ENCODE measurements around the gene CELSR1. TPM values are rescaled to one million over a fixed set of nuclear protein-coding genes. Genes with fewer than 3 reads are reported as not detected.

The CELSR1 gene
- total RNA-seq, 1 donor from 2014 or later: 27.9 TPM

DNA sequence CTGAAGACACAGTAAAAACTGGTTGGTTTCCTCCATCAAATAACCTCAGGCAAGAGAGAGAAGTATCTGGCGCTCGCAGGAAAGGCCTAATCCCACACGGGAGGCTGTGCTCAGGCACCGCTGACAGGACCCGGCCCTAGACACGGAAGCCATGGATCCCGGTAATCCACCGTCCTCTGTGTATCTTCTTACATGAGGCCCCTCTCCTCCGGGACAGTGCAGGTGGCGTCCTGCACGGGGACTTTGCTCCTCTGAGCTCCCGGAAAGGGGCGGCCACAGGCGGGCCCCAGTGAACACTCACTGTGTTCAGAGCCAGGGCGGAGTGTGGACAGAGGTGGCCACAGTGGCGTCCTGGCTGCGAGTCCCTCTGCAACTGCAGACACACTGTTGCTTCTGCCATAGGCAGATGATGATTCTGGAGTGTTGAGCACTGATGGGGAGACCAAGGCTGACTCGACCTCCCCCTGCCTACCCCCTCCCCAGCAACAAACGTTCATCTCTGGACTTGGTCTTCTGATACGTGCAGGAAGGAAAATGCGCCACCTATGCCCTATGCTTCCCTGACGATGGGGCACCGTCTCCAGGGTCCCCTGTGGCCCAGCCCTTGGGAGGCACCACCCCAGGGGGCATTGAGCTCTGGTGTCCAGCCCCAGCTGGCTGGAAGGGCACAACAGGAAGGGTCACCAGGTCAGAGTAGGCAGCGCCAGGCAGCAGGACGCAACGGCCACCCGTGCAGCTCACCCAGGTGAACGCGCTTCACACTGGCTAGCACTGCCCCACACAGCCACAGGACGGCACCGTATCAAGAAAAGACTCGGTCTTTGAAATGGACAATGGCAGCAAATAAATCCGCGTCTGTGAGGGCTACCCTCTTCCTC lies 106.2 kb downstream of the CELSR1 start:
- H3K4me1 Mint-ChIP-seq (ENCODE audit: low read depth): peaks cover 9% of the 10 kb centered on the region
- peaks cover 21% of the 10 kb centered on the region for H3K36me3 Mint-ChIP-seq (ENCODE audit: low read depth)
- no peak for DNase-seq (ENCODE audit: low spot score)
- no peaks in the 10 kb centered on the region for H3K27me3 Mint-ChIP-seq (ENCODE audit: low read depth)
- TF ChIP-seq, protein P1, sequence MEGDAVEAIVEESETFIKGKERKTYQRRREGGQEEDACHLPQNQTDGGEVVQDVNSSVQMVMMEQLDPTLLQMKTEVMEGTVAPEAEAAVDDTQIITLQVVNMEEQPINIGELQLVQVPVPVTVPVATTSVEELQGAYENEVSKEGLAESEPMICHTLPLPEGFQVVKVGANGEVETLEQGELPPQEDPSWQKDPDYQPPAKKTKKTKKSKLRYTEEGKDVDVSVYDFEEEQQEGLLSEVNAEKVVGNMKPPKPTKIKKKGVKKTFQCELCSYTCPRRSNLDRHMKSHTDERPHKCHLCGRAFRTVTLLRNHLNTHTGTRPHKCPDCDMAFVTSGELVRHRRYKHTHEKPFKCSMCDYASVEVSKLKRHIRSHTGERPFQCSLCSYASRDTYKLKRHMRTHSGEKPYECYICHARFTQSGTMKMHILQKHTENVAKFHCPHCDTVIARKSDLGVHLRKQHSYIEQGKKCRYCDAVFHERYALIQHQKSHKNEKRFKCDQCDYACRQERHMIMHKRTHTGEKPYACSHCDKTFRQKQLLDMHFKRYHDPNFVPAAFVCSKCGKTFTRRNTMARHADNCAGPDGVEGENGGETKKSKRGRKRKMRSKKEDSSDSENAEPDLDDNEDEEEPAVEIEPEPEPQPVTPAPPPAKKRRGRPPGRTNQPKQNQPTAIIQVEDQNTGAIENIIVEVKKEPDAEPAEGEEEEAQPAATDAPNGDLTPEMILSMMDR (IDR thresholded peaks at IDR 0.05): no peak
- H3K27ac Mint-ChIP-seq (ENCODE audit: unreplicated experiment): no peak overlapping the region
- H3K4me3 Mint-ChIP-seq (ENCODE audit: unreplicated experiment): no peak overlapping the region
- no peaks in the 10 kb centered on the region for H3K9me3 Mint-ChIP-seq (ENCODE audit: low read depth)

DNA sequence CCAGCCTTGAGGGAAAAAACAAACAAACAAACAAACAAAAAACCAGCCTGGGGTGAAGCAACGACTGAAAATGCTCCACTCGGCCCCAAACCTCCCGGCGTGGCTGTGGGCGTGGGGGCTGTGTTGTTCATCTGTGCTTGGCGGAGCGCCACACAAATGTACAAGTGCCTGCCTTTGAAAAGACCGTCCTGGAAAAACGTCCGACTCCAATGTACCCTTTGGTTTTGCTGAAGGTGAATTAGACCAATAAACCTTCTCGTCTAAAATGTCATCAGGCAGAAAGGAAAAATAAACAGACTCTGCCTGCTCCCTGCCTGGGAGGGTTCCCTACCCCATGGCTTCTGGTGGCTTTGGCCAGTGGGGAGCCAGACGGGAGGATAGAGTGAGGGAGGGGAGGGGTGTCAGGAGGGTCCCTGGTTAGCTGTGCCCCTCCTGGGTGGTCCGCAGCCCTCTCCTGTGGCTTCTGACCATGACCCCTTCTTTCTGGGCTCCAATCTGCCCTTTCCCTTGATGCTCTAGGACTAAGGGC lies 108.0 kb downstream of the CELSR1 start:
- Mint-ChIP-seq H3K36me3 (ENCODE audit: low read depth) (peaks cover 26% of the 10 kb centered on the region), H3K4me3 (ENCODE audit: unreplicated experiment) (no peak overlapping the region), H3K27ac (ENCODE audit: unreplicated experiment) (peak overlapping the region; percentile 36), H3K27me3 (ENCODE audit: low read depth) (no peaks in the 10 kb centered on the region), H3K9me3 (ENCODE audit: low read depth) (peaks cover 11% of the 10 kb centered on the region), H3K4me1 (ENCODE audit: low read depth) (peaks cover 26% of the 10 kb centered on the region)
- DNase-seq (ENCODE audit: low spot score): no peak
- TF ChIP-seq, protein P1 (IDR thresholded peaks at IDR 0.05): no peak

DNA sequence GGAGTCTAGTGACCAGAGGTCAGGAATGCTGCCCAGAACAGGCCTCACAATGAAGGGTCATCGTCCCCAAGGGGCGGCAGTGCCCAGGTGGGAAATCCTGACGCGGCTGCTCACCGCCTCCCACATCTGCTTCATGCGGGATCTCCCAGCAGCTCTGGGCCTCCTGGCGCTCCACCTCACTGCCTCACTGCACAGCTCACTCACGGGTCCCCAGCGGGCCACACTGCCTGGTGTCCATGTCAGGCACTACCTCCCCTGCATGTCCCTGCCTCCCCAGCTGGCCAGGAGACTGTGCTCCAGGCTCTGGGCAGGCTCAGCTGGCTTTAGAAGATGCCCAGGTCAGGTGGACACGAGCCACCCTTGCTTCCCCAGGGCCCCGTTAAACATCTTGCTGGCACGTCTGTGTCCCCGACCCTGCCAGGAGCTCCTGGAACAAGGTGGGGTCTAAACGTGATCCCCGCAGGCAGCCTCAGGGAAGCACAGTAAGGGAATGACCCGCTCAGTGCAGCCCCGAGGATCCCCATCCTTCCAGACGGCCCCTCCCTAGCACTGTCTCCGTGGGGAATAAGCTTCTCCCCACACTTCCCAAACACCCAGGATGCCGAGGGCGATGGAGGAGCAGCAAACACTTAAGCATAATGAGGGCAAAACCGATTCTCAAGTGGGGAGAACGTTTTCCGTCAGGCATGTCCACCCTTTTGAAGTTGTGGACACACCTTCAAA lies 108.7 kb downstream of the CELSR1 start:
- H3K9me3 Mint-ChIP-seq (ENCODE audit: low read depth): peaks cover 11% of the 10 kb centered on the region
- no peak overlapping the region for H3K27ac Mint-ChIP-seq (ENCODE audit: unreplicated experiment)
- peaks cover 22% of the 10 kb centered on the region for H3K36me3 Mint-ChIP-seq (ENCODE audit: low read depth)
- no peak for DNase-seq (ENCODE audit: low spot score)
- no peaks in the 10 kb centered on the region for H3K27me3 Mint-ChIP-seq (ENCODE audit: low read depth)
- H3K4me3 Mint-ChIP-seq (ENCODE audit: unreplicated experiment): no peak overlapping the region
- H3K4me1 Mint-ChIP-seq (ENCODE audit: low read depth): peaks cover 29% of the 10 kb centered on the region
- TF ChIP-seq, protein P1 (IDR thresholded peaks at IDR 0.05): no peak

DNA sequence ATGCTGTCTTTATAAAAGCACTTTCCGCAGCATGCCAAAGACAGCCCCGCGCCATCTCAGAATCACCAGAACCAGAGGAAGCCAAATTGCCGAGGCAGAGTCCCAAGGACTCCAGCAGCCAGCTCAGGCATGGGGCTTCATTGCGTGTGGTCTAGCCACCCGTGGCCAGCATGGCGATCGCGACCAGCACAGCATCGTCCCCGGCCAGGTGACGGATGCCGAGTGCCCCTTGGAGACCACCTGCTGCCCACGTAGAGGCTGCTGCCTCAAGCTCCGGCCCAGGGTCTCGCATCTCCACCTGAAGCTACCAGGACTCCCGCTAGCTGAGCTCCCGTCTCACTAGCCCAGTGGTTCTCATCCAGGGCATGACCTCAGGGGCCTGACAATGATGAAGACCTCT lies 109.2 kb downstream of the CELSR1 start:
- H3K36me3 Mint-ChIP-seq (ENCODE audit: low read depth): peaks cover 22% of the 10 kb centered on the region
- no peaks in the 10 kb centered on the region for H3K27me3 Mint-ChIP-seq (ENCODE audit: low read depth)
- DNase-seq (ENCODE audit: low spot score): no peak
- H3K27ac Mint-ChIP-seq (ENCODE audit: unreplicated experiment): no peak overlapping the region
- TF ChIP-seq, protein P1 (IDR thresholded peaks at IDR 0.05): no peak
- H3K9me3 Mint-ChIP-seq (ENCODE audit: low read depth): peaks cover 11% of the 10 kb centered on the region
- peaks cover 29% of the 10 kb centered on the region for H3K4me1 Mint-ChIP-seq (ENCODE audit: low read depth)
- H3K4me3 Mint-ChIP-seq (ENCODE audit: unreplicated experiment): no peak overlapping the region

DNA sequence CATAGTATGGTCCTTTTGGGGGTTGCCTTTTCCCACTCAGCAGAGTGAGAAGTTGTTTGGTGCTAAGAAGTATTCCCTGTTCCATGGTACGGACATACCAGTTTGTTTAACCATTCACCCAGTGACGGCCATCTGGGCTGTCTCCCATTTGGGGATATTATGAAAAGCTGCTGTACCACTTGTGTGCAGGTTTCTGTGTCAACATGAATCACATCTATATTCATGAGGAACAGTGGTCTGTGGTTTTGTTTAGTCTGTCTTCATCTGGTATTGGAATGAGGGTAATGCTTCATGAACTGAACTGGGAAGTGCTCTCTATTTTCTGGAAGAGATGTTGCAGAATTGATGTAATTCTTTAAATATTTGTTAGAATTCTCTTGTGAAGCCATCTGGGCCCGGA lies 112.4 kb downstream of the CELSR1 start:
- peak overlapping the region; percentile 58 for H3K27ac Mint-ChIP-seq (ENCODE audit: unreplicated experiment)
- TF ChIP-seq, protein P1 (IDR thresholded peaks at IDR 0.05): no peak
- no peak for DNase-seq (ENCODE audit: low spot score)
- H3K9me3 Mint-ChIP-seq (ENCODE audit: low read depth): peaks cover 11% of the 10 kb centered on the region
- no peak overlapping the region for H3K4me3 Mint-ChIP-seq (ENCODE audit: unreplicated experiment)
- no peaks in the 10 kb centered on the region for H3K27me3 Mint-ChIP-seq (ENCODE audit: low read depth)
- peaks cover 31% of the 10 kb centered on the region for H3K4me1 Mint-ChIP-seq (ENCODE audit: low read depth)
- H3K36me3 Mint-ChIP-seq (ENCODE audit: low read depth): peaks cover 17% of the 10 kb centered on the region
